HG02763 (cell line): ENCODE measurements around the gene ALAS2.
"Not testable (repeated sequence)": the region's sequence is repeated elsewhere in the genome, so short reads cannot be mapped to it uniquely, and the experiment has no call there.

Experiments
- ATAC-seq: cut with Tn5 transposase; IDR thresholded peaks from one replicate; pipeline ENCODE4 v1.9.1; 2021; ENCODE audit warnings: mild to moderate bottlenecking, moderate library complexity; ENCODE audit not compliant: unreplicated experiment

ALAS2 gene

GRCh38 chrX:55006827-55007621 is 23.8 kb downstream of the ALAS2 start:
- ATAC-seq, result no peak

- ATAC-seq, result no peak
Measured at GRCh38 chrX:55005256-55005655, 25.5 kb downstream of the ALAS2 start.

GRCh38 chrX:55004231-55004630 is 26.5 kb downstream of the ALAS2 start:
- ATAC-seq, result no peak

- peak; percentile 89 for ATAC-seq
Measured at GRCh38 chrX:54999717-55000598, 30.8 kb downstream of the ALAS2 start, which contains the start of gene APEX2. TSS of gene APEX2 (plus strand) at chrX:55000363. CDS start at chrX:55000423, 60 bp downstream.

- no peak for ATAC-seq
Measured at GRCh38 chrX:54995621-54996020, 35.2 kb downstream of the ALAS2 start.

GRCh38 chrX:54994668-54995351 is 36.0 kb downstream of the ALAS2 start:
- no peak for ATAC-seq

GRCh38 chrX:54994099-54994498 is 36.7 kb downstream of the ALAS2 start, which contains the start of gene PFKFB1:
TSS of gene PFKFB1 (minus strand) at chrX:54994188. CDS start at chrX:54994007, 181 bp downstream.
- no peak for ATAC-seq

GRCh38 chrX:54992911-54993622 is 37.7 kb downstream of the ALAS2 start:
- ATAC-seq, result no peak

GRCh38 chrX:54991706-54992105 is 39.1 kb downstream of the ALAS2 start:
- no peak for ATAC-seq

- ATAC-seq, result not testable (repeated sequence)
Measured at GRCh38 chrX:54983306-54983705, 47.5 kb downstream of the ALAS2 start.

- ATAC-seq, result no peak
Measured at GRCh38 chrX:54980334-54980733, 50.4 kb downstream of the ALAS2 start.

- no peak for ATAC-seq
Measured at GRCh38 chrX:54979432-54979831, 51.3 kb downstream of the ALAS2 start.

GRCh38 chrX:54978448-54978847 is 52.3 kb downstream of the ALAS2 start:
- no peak for ATAC-seq

- no peak for ATAC-seq
Measured at GRCh38 chrX:54977387-54977786, 53.4 kb downstream of the ALAS2 start.

- ATAC-seq, result no peak
Measured at GRCh38 chrX:54964766-54965497, 65.8 kb downstream of the ALAS2 start.

- ATAC-seq, result no peak
Measured at GRCh38 chrX:54961750-54962149, 69.0 kb downstream of the ALAS2 start.
